ENCODE results near the gene PARN.
"Not testable (repeated sequence)": the region's sequence is repeated elsewhere in the genome, so short reads cannot be mapped to it uniquely, and the experiment has no call there.

Gene PARN

DNA sequence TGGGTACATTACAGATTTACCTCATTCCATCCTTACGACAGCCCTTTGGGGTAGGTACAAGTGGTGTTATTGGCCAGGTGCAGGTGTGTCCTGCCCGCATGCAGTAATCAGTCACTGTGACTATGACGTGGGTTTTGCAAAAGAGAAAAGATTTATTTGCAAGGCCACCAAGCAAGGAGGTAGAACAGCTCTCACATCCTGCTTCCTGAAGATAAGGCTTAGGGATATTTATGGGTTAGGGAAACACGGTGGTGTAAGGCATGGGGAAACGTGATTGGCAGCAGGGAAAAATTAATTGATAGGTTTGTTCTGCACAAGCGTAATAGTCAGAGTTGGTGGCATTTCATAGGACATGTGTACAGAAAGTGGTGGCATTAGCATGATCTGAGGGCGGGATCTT lies 214.8 kb downstream of the PARN start:
- TF ChIP-seq, protein P1, sequence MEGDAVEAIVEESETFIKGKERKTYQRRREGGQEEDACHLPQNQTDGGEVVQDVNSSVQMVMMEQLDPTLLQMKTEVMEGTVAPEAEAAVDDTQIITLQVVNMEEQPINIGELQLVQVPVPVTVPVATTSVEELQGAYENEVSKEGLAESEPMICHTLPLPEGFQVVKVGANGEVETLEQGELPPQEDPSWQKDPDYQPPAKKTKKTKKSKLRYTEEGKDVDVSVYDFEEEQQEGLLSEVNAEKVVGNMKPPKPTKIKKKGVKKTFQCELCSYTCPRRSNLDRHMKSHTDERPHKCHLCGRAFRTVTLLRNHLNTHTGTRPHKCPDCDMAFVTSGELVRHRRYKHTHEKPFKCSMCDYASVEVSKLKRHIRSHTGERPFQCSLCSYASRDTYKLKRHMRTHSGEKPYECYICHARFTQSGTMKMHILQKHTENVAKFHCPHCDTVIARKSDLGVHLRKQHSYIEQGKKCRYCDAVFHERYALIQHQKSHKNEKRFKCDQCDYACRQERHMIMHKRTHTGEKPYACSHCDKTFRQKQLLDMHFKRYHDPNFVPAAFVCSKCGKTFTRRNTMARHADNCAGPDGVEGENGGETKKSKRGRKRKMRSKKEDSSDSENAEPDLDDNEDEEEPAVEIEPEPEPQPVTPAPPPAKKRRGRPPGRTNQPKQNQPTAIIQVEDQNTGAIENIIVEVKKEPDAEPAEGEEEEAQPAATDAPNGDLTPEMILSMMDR (conservative IDR thresholded peaks at IDR 0.05; ENCODE audit: control insufficient read depth, insufficient read depth, low read depth, low read length), result no peak
- no peak for DNase-seq (ENCODE audit: low read depth)
- H3K4me3 ChIP-seq (ENCODE audit: control insufficient read depth, low read depth, low read length), result no peak overlapping the region

DNA sequence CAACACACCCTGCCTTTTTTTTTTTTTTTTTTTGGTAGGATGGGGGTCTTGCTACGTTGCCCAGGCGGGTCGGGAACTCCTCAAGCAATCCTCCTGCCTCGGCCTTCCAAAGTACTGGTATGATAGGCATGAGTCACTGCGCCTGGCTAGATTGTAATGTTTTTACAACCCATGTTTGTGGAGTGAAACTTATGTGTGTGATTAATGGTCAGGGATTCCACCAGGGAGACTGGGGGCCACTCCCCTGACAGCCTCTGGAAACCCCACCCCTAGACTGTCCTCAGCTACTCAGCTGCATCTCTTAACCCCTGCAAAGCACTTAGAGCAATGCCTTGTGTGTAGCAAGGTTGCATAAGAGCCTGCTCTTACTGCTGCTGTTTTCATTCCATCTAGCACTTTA lies 220.5 kb downstream of the PARN start:
- H3K4me3 ChIP-seq (ENCODE audit: control insufficient read depth, low read depth, low read length), result no peak overlapping the region
- TF ChIP-seq, protein P1 (conservative IDR thresholded peaks at IDR 0.05; ENCODE audit: control insufficient read depth, insufficient read depth, low read depth, low read length), result no peak
- peak; percentile 98 for DNase-seq (ENCODE audit: low read depth)

DNA sequence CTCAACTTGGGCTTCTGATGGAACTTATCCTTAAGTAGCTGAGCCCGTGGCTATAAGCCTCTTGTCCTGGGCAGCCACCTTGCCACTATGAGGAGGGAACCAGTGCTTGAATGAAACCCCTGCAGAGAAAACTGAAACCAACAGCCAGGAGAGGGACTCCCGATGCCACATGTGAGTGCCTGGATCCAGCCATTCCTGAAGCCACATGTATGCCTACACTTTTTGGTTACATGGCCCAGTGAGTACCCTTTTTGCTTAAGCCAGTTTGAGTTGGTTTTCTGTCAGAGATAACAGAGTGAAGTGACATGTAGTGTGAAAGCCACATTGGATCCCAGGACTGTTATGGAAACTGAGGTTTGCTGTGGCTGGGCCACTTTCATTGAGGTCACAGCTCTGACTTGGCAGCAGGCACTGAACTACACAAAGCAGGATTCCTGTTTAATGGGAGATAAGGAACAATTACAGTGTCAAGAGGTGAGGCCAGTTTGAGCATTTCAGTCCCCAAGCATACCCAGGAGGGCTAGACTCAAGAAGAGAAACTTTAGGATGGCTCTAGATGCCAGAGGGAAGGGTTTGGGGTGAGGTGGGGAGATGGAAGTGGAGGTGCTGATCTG lies 222.2 kb downstream of the PARN start:
- DNase-seq (ENCODE audit: low read depth), result no peak
- no peak overlapping the region for H3K4me3 ChIP-seq (ENCODE audit: control insufficient read depth, low read depth, low read length)
- TF ChIP-seq, protein P1 (conservative IDR thresholded peaks at IDR 0.05; ENCODE audit: control insufficient read depth, insufficient read depth, low read depth, low read length), result no peak

- DNase-seq (ENCODE audit: low read depth), result no peak
- TF ChIP-seq, protein P1 (conservative IDR thresholded peaks at IDR 0.05; ENCODE audit: control insufficient read depth, insufficient read depth, low read depth, low read length), result no peak
- H3K4me3 ChIP-seq (ENCODE audit: control insufficient read depth, low read depth, low read length), result no peak overlapping the region
These were observed 224.2 kb downstream of the PARN start for GRCh38 chr16:14405611-14406537.

DNA sequence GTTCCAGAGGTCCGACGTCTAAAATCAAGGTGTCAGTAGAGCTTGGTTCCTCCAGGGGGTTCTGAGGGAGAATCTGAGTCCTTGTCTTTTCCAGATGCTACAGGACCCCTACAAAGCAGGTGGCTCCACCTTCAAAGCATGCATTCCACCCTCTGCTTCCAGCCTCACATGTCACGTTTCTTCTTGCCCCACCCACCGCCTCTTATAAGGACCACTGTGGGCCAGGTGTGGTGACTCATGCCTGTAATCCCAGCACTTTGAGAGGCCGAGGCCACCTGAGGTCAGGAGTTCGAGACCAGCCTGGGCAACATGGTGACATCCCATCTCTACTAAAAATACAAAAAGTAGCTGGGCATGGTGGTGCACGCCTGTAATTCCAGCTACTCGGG lies 227.1 kb downstream of the PARN start:
- not testable (repeated sequence) for DNase-seq (ENCODE audit: low read depth); H3K4me3 ChIP-seq (ENCODE audit: control insufficient read depth, low read depth, low read length)

- DNase-seq (ENCODE audit: low read depth); H3K4me3 ChIP-seq (ENCODE audit: control insufficient read depth, low read depth, low read length): not testable (repeated sequence)
These were observed 227.7 kb downstream of the PARN start for GRCh38 chr16:14402114-14403000.

DNA sequence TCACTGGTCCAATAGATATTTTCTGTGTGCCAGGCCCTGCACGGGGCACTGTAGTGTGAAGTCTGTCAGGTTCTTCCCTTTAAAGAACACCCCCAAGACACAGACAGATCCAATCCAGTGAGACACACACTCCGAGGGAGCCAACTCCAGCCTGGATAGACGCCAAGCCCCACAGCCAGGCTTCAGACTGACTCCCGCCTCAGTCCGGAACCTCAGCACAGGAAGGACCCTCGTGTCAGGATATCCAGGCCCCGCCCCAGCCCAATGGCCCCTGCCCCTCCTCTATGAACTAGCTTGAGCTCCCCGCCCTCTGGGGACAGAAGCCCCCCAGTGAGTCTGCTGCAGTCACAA lies 228.4 kb downstream of the PARN start:
- not testable (repeated sequence) for H3K4me3 ChIP-seq (ENCODE audit: control insufficient read depth, low read depth, low read length)
- DNase-seq (ENCODE audit: low read depth), result peak; percentile 56

GRCh38 chr16:14400978-14401710 lies 228.9 kb downstream of the PARN start:
- not testable (repeated sequence) for H3K4me3 ChIP-seq (ENCODE audit: control insufficient read depth, low read depth, low read length); DNase-seq (ENCODE audit: low read depth)

Data from fibroblast of mammary gland (primary cell).